GM21717 (cell line): ENCODE measurements around the gene MGAT3.
"Not testable (repeated sequence)": the region's sequence is repeated elsewhere in the genome, so short reads cannot be mapped to it uniquely, and the experiment has no call there.

Experiments
- ATAC-seq: cut with Tn5 transposase; IDR thresholded peaks from one replicate; pipeline ENCODE4 v1.9.1; 2021; ENCODE audit warnings: mild to moderate bottlenecking, moderate library complexity; ENCODE audit not compliant: unreplicated experiment

MGAT3 gene

DNA sequence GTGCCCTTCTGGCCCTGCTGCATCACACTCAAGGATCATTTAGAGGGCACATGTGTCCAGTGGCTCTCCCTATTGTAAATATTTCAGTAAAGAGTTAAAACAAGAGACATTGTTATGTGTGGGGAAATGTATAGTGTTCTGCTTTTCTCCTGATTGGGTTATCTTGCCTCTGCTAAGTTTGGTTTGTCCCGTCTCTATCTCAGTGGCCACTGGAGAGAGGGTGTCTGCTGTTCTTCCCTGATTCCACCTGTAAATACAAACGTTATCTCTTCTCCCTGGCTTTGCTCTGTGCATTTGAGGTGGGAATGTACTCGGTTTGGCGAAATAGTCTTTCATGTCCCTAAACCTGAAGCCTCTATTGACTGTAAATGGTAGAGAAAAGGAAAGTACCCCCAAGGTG is 51.6 kb downstream of the MGAT3 start:
- ATAC-seq, result no peak

DNA sequence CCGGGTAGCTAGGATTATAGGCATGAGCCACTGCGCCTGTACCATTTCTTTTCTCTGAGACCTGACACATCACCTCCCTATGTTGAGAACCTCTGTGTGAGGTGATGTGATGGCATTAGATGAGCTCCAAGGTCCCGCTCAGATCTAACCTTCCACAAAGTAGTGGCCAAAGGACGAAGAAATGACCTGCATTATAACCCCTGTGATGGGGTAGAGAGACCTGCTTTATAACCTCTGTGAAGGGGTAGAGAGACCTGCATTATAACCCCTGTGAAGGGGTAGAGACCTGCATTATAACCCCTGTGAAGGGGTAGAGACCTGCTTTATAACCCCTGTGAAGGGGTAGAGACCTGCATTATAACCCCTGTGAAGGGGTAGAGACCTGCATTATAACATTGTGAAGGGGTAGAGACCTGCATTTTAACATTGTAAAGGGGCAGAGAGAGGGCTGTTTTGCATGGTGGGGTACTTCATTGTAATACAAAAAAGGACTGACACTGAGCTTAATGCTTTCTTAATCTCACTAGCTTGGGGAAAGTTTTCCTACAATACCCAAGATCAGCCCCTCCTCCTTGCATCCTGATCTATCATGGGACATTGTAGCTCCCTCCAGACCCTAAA is 53.8 kb downstream of the MGAT3 start:
- ATAC-seq, result no peak

DNA sequence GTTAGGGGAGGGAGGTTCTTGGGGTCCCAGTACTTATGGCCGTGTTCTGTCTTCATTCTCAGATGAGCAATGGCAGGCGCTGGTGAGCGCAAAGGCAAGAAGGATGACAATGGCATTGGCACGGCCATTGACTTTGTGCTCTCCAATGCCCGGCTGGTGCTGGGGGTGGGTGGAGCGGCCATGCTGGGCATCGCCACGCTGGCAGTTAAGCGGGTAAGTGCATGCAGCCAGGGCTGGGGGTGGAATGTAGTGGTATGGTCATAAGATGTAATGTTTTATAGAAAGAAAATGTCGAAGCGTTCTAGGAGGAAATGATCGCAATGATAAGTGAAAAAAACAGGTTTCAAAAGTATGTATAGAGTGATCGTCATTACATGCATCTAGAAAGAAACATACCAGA is 54.4 kb downstream of the MGAT3 start:
- ATAC-seq, result no peak

DNA sequence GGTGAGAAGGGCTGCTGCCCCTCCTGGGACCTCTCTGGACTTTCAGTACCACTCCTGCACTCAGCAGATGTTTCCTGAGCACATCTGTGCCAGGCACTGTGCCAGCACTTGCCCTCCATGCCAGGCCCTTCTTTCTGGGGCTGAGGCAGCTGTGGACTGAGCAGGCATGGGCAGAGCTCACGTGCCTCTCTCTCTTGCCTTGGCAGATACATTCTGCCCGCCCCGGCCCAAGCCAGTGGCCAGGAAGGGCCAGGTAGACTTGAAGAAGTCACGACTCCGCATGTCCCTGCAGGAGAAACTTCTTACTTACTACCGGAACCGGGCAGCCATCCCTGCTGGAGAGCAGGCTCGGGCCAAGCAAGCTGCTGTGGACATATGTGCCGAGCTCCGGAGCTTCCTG is 55.2 kb downstream of the MGAT3 start:
- ATAC-seq, result no peak

DNA sequence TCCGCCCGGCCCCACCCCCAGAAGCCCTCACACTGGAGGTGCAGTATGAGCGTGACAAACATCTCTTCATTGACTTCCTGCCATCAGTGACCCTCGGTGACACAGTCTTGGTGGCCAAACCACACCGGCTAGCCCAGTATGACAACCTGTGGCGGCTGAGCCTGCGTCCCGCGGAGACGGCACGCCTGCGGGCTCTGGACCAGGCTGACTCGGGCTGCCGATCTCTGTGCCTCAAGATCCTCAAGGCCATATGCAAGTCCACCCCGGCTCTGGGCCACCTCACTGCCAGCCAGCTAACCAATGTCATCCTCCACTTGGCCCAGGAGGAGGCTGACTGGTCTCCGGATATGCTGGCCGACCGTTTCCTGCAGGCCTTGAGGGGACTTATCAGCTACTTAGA is 57.0 kb downstream of the MGAT3 start:
- no peak for ATAC-seq

DNA sequence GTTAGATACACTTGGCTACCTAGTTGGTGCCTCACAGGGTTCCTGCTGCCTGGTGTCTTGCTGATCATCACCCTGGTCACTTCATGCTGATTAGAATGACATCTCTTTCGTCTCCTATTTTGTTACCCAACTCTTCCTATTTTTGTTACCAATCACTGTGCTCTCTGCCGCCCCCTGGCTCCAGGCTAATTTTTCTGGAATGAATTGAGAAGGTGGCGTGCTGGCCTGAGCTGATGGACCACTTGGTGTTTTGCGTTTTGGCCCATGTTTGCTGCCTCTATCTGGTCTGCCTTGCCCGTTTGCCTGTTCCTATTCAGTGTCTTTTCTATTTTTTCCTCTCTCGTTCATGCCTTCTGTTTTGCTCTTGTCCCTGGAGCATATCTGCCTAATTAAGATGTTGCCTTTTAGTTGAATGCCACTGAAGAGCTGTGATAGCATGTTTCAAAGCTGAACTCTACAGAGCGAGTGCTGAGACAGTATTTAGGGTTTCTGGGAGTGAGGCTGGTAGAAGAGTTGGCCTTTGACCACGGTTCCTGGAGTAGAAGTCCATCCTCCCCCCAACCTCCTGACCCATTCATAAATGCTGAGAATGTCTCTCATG is 57.7 kb downstream of the MGAT3 start:
- no peak for ATAC-seq

DNA sequence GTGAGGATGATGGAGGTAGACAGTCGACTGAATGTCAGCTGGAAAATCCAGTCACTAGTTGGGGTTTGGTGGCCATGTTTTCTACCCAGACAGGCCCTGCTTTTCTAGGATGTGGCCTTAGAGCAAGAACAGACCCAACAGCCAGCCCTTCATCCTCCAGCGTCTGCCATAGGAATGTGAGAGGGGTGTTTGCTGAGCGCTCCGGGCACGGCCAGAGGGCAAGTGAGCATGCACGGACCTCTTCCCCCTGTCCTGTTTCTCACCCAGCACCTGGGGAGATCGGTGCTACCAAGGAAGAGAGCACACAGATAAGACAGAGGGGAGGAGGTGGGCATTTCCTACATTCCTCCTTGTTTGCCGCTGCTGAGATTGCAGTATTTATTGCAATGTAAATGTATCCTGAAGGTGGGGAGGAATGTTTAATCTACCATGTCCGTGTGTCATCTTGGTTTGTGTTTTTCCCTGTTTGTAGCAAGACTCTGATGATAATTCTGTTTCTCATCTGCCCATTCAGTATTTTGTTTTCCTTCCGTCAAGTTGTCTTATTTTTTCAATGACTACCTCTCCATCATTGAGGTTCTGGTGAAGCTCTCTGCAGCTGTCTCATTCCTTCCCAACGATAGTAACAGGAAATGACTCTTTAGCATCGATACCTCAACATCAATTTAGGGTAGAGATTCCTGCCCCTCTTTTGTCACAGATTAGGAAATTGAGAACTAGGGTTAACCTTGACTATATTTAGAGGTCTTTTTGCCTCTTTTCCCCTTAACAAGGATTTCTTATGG is 58.6 kb downstream of the MGAT3 start:
- no peak for ATAC-seq

DNA sequence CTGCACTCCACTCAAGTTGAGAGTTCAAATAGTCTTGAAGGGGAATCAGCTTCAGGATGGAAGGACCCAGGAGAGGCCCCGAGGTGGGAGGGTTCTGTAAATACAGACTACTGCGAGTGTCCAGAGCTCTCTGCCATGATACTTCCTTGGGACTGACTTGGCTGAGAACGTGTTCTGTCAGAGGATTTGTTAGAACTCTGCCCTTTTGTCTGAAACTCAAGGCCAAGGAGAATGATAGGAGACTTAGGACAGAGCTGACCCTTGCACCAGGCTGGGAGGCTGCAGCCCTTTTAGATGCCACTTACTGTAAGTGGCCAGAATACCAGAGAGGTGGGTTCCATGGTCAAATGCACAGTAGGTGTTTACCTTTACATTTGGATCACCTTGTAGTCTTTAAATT is 60.7 kb downstream of the MGAT3 start:
- ATAC-seq, result no peak

DNA sequence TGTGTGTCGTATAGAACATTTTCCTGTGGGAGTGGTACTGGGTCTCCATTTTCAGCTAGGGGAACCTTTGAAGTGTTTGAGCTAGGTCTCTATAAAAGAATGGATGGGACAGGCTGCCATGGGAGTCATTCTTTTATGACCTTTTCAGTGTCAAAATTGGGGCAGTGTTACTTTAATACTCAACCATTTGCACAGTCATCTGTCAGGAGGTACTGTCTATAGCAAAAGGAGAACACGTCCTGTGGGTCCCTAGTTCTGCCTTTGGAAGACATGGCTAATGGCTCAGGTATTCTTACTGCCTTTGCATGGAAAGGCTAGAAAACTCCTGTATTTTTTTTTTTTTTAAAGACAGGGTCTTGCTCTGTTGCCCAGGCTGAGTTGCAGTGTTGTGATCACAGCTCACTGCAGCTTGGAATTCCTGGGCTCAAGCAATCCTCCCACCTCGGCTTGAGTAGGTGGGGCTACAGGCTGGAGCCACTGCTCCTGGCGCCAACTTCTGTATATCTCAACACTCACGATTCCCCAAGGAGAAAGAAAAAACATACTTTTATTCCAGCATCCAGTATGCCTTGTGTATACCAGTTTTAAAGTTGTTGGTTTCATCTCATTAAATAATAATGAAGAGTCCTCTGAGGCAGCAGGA is 61.5 kb downstream of the MGAT3 start:
- ATAC-seq, result no peak

DNA sequence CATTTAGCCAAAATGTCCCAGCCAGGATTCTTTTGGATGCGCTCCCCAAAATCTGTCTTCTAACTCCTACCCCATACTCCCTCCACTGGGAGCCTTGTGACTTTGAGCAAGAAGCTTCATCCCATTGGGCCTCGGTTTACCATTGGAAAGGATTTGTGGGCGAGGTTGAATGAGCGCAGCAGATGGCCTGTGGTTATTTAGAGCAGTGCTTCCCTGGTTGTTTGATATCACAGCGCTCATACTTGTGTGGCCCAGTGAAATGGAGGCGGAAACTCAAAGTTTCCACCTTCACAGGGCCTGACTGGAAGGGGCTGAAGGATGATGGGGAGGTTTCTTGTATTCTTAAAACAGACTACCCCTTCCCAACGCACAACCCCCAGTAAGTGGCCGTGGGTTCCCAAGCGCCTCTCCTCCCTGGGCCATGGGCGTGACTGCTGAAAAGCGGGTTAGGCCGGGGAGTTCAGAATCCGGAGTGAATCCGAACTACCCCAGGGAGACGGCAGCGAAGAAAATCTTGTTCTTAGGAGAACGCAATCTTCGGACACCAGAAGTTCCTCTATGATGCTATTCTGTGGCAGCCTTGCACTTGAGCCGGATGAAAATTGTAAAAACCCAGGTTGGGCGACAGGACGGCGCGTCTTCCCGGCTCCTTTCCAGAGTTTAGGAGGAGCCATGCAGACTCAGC is 62.3 kb downstream of the MGAT3 start:
- ATAC-seq, result peak; percentile 7

DNA sequence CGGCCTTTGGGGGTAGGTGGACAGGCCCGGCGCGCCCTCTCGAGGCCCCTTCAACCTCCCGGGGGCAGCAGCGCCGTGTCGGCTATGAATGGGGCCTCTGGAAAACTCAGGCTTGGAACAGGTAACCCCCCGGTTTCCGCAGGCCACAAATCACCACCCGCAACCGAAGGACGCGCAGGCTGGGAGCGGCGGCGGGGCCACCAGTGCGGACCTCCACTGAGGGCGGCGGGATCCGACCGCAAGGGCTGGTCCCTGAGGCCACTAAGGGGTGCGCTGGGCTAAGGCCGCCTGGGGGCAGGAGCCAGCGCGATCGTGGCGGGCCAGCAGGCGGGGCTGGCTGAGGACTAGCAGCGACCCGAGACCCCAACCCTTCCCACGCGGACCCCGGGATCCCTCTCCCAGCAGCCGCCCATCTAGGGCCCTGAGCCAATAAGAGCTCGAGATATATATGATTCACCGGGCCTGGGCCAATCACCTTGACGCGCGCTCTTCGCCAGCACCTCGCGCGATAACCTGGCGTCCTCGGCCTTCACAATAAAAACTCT is 62.9 kb downstream of the MGAT3 start:
- peak; percentile 61 for ATAC-seq

DNA sequence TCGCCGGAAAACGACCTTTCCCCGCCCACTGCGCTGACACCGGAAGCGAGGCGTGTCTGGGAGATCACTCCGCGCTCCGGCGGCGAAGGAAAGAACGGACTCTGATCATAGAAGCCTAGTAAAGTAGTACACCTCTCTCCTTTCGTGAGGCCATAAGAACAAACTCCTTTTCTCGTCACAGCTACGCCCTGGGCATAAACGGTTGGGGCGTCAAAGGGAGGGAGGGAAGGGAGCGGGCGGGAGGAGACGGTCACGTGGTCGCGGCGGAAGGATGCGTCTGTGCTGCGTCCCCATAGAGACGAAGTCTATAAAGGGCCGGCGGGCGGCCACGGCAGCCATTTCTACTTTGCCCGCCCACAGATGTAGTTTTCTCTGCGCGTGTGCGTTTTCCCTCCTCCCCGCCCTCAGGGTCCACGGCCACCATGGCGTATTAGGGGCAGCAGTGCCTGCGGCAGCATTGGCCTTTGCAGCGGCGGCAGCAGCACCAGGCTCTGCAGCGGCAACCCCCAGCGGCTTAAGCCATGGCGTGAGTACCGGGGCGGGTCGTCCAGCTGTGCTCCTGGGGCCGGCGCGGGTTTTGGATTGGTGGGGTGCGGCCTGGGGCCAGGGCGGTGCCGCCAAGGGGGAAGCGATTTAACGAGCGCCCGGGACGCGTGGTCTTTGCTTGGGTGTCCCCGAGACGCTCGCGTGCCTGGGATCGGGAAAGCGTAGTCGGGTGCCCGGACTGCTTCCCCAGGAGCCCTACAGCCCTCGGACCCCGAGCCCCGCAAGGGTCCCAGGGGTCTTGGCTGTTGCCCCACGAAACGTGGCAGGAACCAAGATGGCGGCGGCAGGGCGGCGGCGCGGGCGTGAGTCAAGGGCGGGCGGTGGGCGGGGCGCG is 63.7 kb downstream of the MGAT3 start, which contains the start of gene ATF4:
Gene ATF4 (plus strand): TSS at position 337 of the 880 bp plus-strand sequence. CDS start 884 bp downstream, outside the sequence.
- peak; percentile 27 for ATAC-seq

DNA sequence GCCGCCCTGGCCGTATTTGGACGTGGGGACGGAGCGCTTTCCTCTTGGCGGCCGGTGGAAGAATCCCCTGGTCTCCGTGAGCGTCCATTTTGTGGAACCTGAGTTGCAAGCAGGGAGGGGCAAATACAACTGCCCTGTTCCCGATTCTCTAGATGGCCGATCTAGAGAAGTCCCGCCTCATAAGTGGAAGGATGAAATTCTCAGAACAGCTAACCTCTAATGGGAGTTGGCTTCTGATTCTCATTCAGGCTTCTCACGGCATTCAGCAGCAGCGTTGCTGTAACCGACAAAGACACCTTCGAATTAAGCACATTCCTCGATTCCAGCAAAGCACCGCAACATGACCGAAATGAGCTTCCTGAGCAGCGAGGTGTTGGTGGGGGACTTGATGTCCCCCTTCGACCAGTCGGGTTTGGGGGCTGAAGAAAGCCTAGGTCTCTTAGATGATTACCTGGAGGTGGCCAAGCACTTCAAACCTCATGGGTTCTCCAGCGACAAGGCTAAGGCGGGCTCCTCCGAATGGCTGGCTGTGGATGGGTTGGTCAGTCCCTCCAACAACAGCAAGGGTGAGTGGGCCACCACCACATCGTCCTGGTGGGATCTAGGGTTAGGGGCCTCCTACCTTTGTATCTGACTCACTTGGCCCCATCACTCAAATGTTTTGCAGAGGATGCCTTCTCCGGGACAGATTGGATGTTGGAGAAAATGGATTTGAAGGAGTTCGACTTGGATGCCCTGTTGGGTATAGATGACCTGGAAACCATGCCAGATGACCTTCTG is 64.5 kb downstream of the MGAT3 start:
- ATAC-seq, result not testable (repeated sequence)

DNA sequence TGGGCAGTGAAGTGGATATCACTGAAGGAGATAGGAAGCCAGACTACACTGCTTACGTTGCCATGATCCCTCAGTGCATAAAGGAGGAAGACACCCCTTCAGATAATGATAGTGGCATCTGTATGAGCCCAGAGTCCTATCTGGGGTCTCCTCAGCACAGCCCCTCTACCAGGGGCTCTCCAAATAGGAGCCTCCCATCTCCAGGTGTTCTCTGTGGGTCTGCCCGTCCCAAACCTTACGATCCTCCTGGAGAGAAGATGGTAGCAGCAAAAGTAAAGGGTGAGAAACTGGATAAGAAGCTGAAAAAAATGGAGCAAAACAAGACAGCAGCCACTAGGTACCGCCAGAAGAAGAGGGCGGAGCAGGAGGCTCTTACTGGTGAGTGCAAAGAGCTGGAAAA is 65.3 kb downstream of the MGAT3 start:
- ATAC-seq, result not testable (repeated sequence)

DNA sequence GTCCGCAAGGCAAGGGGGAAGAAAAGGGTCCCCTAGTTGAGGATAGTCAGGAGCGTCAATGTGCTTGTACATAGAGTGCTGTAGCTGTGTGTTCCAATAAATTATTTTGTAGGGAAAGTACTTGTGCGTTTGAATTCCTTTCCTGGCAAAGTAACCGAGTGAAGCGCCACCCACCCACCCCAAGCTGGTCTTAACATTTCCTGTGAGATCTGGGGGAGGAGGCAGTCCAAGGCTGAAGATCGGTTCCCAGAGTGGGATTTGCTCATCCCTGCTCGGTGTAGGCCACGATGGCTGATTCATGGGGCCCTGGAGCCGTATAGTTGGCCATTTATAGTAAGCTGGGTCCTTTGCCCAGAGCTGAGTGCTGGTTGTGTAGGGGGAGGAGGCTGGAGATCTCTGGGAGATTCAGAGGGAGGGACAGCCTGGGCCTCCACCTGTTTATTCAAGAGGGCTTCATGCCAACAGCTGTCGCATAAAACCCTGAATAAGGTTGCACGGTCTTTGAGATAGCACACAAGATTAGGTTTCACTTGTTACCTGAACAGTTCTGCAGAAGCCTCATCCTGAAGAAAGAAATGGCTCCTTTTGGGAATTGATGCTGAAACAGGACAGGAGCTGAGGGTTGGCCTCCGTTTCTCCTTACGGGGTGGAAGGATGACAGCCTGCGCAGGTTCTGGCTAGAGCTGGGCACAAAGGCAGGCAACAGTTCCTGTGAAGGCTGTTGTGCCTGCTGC is 65.9 kb downstream of the MGAT3 start:
- no peak for ATAC-seq

DNA sequence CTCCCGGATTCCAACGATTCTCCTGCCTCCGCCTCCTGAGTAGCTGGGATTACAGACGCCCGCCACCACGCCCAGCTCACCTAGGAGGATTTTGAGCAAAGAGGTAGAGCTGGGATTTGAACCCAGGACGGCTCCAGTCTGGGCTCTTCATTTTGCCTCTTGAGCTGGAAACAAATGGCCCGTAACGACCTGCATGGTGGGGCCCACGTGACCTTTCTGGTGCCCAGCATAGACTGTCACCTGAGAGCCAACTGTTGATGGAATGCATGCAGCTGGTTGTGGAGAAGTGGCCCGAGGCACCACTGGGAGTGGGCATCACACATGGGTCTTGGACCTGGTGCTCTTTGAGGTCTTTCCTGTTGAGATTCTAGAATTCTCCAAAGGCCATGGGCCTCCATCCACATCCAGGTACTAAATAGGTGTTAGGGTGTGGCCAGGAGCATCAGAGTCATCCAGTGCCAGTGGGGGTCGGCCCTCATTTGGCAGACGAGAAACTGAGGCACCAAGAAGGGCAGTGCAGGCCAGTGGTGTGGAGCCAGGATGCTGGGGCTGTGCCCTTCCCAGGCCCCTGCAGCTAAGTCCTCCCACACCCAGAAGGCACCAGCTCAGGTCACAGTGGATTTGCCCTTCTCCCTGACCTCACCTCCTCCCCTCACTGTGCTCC is 67.4 kb downstream of the MGAT3 start:
- ATAC-seq, result no peak

DNA sequence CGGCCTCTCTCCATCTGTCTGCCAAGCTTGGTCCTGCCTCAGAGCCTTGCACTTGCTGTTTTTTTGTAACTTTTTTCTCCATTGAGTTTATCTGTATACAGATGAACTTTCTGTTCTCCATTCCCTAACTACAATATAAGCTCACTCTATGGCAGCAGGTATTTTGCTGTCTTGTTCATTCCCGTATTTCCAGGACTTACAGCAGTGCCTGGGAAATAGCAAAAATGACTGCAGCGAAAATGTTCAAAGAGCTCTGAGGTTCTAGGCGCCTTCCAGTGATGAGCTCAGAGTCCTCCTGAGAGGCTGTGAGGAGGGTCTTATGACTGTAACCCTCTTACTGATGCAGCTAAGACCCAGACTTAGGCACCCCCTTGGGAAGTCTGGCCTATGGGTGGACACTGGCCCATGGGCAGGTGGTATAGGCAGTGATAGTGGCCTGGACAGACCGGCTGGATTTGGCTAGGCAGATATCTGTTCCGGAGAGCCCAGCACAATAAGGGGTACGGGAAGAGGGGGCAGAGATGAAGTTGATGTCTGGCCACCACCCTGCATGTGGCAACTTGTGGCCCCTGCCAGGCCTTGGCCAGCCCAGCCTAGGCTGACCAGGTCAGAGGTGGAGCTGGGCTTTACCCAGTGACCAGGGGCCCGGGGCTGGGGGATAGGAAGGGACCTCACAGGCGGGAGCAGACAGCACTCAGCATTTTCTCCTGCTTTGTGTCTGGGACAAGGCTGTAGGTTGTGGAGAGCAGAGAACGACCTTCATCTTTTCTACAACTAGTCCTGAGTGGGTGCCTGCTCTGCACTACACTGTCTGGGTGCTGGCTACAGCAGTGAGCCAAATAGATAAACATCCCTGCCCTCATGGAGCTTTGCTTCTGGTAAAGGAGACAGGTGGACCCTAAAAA is 68.2 kb downstream of the MGAT3 start:
- no peak for ATAC-seq
